ENCODE measurements around the gene FAS. TPM values are rescaled to one million over a fixed set of nuclear protein-coding genes. Genes with fewer than 3 reads are reported as not detected.
A peak's percentile ranks its signal among the peaks of the same experiment; 100 is the strongest.

Gene FAS
- total RNA-seq, 6 donors from 2014 or later: 30.1 to 80.3 (median 44.4) TPM

DNA sequence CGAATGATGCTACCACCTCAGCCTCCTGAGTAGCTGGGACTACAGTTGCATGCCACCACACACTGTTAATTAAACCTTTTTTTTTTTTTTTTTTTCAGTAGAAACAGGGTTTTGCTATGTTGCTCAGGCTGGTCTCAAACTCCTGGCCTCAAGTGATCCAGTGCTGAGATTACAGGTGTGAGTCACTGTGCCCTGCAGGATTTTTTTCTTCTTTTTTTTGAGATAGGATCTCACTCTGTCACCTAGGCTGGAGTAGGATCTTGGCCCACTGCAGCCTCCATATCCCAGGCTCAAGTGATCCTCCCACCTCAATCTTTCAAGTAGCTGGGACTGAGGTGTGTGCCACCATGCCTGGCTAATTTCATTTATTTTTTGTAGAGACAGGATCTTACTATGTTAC lies 44.4 kb upstream of the FAS start:
- Histone ChIP-seq H3K9me3 (no peaks in the 10 kb centered on the region), H3K27ac (no peak overlapping the region), H3K4me3 (no peak overlapping the region), H3K4me1 (no peaks in the 10 kb centered on the region), H3K36me3 (peaks cover 0 to 22% (median 4%) of the 10 kb centered on the region in 4 donors), H3K27me3 (no peaks in the 10 kb centered on the region)
- ATAC-seq (ENCODE audit: low FRiP score in 2 of 2): no peak
- TF ChIP-seq EP300 (IDR thresholded peaks at IDR 0.05) (no peak), POLR2AphosphoS5 (IDR thresholded peaks at IDR 0.05) (no peak), POLR2A (IDR thresholded peaks at IDR 0.05) (no peak)
- TF ChIP-seq, protein P1, sequence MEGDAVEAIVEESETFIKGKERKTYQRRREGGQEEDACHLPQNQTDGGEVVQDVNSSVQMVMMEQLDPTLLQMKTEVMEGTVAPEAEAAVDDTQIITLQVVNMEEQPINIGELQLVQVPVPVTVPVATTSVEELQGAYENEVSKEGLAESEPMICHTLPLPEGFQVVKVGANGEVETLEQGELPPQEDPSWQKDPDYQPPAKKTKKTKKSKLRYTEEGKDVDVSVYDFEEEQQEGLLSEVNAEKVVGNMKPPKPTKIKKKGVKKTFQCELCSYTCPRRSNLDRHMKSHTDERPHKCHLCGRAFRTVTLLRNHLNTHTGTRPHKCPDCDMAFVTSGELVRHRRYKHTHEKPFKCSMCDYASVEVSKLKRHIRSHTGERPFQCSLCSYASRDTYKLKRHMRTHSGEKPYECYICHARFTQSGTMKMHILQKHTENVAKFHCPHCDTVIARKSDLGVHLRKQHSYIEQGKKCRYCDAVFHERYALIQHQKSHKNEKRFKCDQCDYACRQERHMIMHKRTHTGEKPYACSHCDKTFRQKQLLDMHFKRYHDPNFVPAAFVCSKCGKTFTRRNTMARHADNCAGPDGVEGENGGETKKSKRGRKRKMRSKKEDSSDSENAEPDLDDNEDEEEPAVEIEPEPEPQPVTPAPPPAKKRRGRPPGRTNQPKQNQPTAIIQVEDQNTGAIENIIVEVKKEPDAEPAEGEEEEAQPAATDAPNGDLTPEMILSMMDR (IDR thresholded peaks at IDR 0.05): no peak
- 84 to 94% methylated on average over 1 of the region's 1 CpG for WGBS, 2 donors
- DNase-seq: no peak

GRCh38 chr10:88946965-88947590 lies 43.5 kb upstream of the FAS start:
- Histone ChIP-seq H3K9me3 (no peaks in the 10 kb centered on the region), H3K4me1 (no peaks in the 10 kb centered on the region), H3K27ac (no peak overlapping the region), H3K4me3 (no peak overlapping the region), H3K36me3 (peaks cover 0 to 13% (median 3%) of the 10 kb centered on the region in 4 donors), H3K27me3 (no peaks in the 10 kb centered on the region)
- 83 to 89% methylated on average over 6 of the region's 6 CpGs for WGBS, 2 donors
- TF ChIP-seq POLR2A (IDR thresholded peaks at IDR 0.05) (no peak), EP300 (IDR thresholded peaks at IDR 0.05) (no peak), POLR2AphosphoS5 (IDR thresholded peaks at IDR 0.05) (no peak)
- TF ChIP-seq, protein P1 (IDR thresholded peaks at IDR 0.05): no peak
- DNase-seq (no peak), ATAC-seq (ENCODE audit: low FRiP score in 2 of 2) (no peak)

DNA sequence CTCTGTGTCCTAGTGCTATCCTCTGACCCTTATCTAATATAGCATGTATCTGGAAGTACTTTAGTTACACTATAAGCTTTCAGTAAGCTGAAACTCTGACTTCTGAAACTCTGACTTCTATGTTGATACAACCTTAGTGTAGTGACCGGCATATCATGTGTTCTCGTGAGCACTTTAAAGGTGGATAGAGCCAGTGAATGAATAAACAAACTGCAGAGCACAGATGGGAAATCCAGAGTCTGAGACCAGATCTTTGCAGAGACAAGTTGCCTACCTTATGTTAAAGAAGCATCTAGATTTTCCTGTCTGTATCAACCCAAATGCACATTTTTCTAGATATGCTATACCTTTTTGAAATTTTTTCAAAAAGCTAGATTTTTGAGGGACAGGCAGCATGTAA lies 41.5 kb upstream of the FAS start:
- Histone ChIP-seq H3K27me3 (no peaks in the 10 kb centered on the region), H3K9me3 (no peaks in the 10 kb centered on the region), H3K36me3 (no peaks in the 10 kb centered on the region), H3K4me3 (peak overlapping the region in 2 of 4 donors; percentile 1 to 33), H3K4me1 (no peaks in the 10 kb centered on the region), H3K27ac (no peak overlapping the region)
- no peak for ATAC-seq (ENCODE audit: low FRiP score in 2 of 2)
- no peak for DNase-seq
- TF ChIP-seq, protein P1 (IDR thresholded peaks at IDR 0.05): no peak
- TF ChIP-seq POLR2A (IDR thresholded peaks at IDR 0.05) (no peak), POLR2AphosphoS5 (IDR thresholded peaks at IDR 0.05) (no peak), EP300 (IDR thresholded peaks at IDR 0.05) (no peak)
- WGBS, 2 donors: 91 to 100% methylated on average over 2 of the region's 2 CpGs

DNA sequence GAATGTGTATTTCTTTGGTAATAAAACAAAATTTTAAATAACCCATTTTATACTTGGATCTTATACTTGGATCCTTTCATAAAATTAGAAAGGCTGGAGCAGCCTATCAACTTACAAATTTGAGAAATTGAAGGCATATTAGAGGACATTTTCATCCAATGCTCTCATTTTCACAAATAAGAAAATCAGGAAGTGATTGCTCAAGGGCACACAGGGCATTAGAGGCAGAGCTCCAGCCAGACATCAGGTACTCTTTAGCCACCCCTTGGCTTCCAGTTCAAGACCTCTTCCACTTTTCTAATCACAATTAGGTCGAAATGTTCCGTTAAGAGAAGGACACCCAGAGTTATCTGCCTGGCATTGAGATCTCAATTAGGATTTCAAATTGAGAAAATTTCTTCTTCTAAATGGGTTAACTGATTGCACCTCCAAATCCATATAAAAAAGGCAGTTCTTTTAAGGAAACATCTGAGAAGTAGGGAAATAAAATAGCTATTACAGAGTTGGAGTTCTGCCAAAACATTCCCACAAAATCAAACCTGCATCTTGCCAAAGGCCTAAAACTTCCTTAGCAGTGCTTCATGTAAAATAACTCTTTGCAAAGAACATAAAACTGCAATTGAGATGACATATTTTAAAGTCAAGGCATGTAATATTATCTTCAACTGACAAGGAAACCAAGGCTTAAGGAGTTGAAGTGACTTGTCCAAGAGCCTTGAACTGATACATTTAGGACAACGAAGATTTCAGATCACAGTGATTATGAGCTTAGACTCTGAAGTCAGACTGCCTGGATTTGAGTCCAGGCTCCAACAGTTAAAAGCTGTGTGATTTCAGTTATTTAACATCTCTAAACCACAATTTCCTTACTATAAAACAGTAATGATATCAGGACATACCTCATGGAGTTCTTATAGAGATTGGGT lies 40.4 kb upstream of the FAS start:
- H3K27ac ChIP-seq: peak overlapping the region; percentile 20 to 61 (median 42)
- H3K27me3 ChIP-seq: no peaks in the 10 kb centered on the region
- H3K4me3 ChIP-seq: peak overlapping the region in 2 of 4 donors; percentile 28 to 33
- H3K36me3 ChIP-seq: no peaks in the 10 kb centered on the region
- TF ChIP-seq, protein P1 (IDR thresholded peaks at IDR 0.05): no peak
- no peak for TF ChIP-seq POLR2AphosphoS5 (IDR thresholded peaks at IDR 0.05)
- TF ChIP-seq POLR2A (IDR thresholded peaks at IDR 0.05): no peak
- no peak for TF ChIP-seq EP300 (IDR thresholded peaks at IDR 0.05)
- DNase-seq (no peak), ATAC-seq (ENCODE audit: low FRiP score in 2 of 2) (no peak)
- H3K4me1 ChIP-seq: no peaks in the 10 kb centered on the region
- H3K9me3 ChIP-seq: no peaks in the 10 kb centered on the region
- WGBS, 2 donors: 77 to 82% methylated on average over 3 of the region's 3 CpGs

Data from upper lobe of left lung (tissue), 6 donors.